Measurements from ENCODE around the gene CHRNB2.

Gene CHRNB2

GRCh38 chr1:154573168-154573510, 5.6 kb downstream of the CHRNB2 start:
- H3K4me3 ChIP-seq (ENCODE audit: low read length), result no peak overlapping the region
- DNase-seq (ENCODE audit: low read depth), result no peak
- TF ChIP-seq CTCF (conservative IDR thresholded peaks at IDR 0.05; ENCODE audit: low read length), result no peak

GRCh38 chr1:154574716-154575115, 7.1 kb downstream of the CHRNB2 start:
- peak; percentile 25 for DNase-seq (ENCODE audit: low read depth)
- no peak for TF ChIP-seq CTCF (conservative IDR thresholded peaks at IDR 0.05; ENCODE audit: low read length)
- H3K4me3 ChIP-seq (ENCODE audit: low read length), result no peak overlapping the region

- TF ChIP-seq CTCF (conservative IDR thresholded peaks at IDR 0.05; ENCODE audit: low read length), result no peak
- no peak overlapping the region for H3K4me3 ChIP-seq (ENCODE audit: low read length)
- DNase-seq (ENCODE audit: low read depth), result no peak
Observed at GRCh38 chr1:154575147-154575927, 7.8 kb downstream of the CHRNB2 start.

- no peak overlapping the region for H3K4me3 ChIP-seq (ENCODE audit: low read length)
- DNase-seq (ENCODE audit: low read depth), result no peak
Observed at GRCh38 chr1:154575951-154576566, 8.5 kb downstream of the CHRNB2 start.

GRCh38 chr1:154577346-154578057, 9.9 kb downstream of the CHRNB2 start:
- H3K4me3 ChIP-seq (ENCODE audit: low read length), result no peak overlapping the region
- DNase-seq (ENCODE audit: low read depth), result no peak
- TF ChIP-seq CTCF (conservative IDR thresholded peaks at IDR 0.05; ENCODE audit: low read length), result no peak

More at GRCh38 chr1:154575951-154576566, 8.5 kb downstream of the CHRNB2 start:
- TF ChIP-seq CTCF (conservative IDR thresholded peaks at IDR 0.05; ENCODE audit: low read length), result no peak

GRCh38 chr1:154578058-154578418, 10.5 kb downstream of the CHRNB2 start:
- TF ChIP-seq CTCF (conservative IDR thresholded peaks at IDR 0.05; ENCODE audit: low read length), result no peak
- DNase-seq (ENCODE audit: low read depth), result no peak
- no peak overlapping the region for H3K4me3 ChIP-seq (ENCODE audit: low read length)
